GM18861 (cell line): Measurements from ENCODE around the gene ETS2.

Experiments used
- ATAC-seq: cut with Tn5 transposase; IDR thresholded peaks from one replicate; pipeline ENCODE4 v1.9.1; 2021; ENCODE audit not compliant: unreplicated experiment

The ETS2 gene

GRCh38 chr21:38858026-38858811 is 52.5 kb downstream of the ETS2 start:
- no peak for ATAC-seq

- no peak for ATAC-seq
Measured at GRCh38 chr21:38858812-38859205, 53.1 kb downstream of the ETS2 start.

GRCh38 chr21:38859852-38860251 is 54.1 kb downstream of the ETS2 start:
- ATAC-seq, result no peak

GRCh38 chr21:38861056-38861455 is 55.3 kb downstream of the ETS2 start:
- ATAC-seq, result no peak

GRCh38 chr21:38861989-38862683 is 56.4 kb downstream of the ETS2 start:
- peak; percentile 93 for ATAC-seq

- ATAC-seq, result no peak
Measured at GRCh38 chr21:38863291-38863690, 57.6 kb downstream of the ETS2 start.

GRCh38 chr21:38863843-38864363 is 58.2 kb downstream of the ETS2 start:
- no peak for ATAC-seq

- ATAC-seq, result no peak
Measured at GRCh38 chr21:38864964-38865363, 59.2 kb downstream of the ETS2 start.

- no peak for ATAC-seq
Measured at GRCh38 chr21:38869196-38869595, 63.5 kb downstream of the ETS2 start.

- ATAC-seq, result no peak
Measured at GRCh38 chr21:38869946-38870345, 64.2 kb downstream of the ETS2 start.
